Myocyte (in vitro differentiated cells): ENCODE measurements around the gene ZSWIM4. TPM values are rescaled to one million over a fixed set of nuclear protein-coding genes. Genes with fewer than 3 reads are reported as not detected.
A peak's percentile ranks its signal among the peaks of the same experiment; 100 is the strongest.

Source experiments
- DNase-seq: peaks from one replicate; pipeline ENCODE4 v3.0.0-alpha.2; 2012; ENCODE audit warnings: low read depth
- total RNA-seq: library from RNA; depleted of rRNA; stranded (reverse); fragments of >200 nt; gene quantifications from 2 replicates; pipeline ENCODE4 v1.2.3, GENCODE V29; 2014

Gene ZSWIM4
- total RNA-seq, 1 donor from 2014 or later: 6.4 TPM

DNA sequence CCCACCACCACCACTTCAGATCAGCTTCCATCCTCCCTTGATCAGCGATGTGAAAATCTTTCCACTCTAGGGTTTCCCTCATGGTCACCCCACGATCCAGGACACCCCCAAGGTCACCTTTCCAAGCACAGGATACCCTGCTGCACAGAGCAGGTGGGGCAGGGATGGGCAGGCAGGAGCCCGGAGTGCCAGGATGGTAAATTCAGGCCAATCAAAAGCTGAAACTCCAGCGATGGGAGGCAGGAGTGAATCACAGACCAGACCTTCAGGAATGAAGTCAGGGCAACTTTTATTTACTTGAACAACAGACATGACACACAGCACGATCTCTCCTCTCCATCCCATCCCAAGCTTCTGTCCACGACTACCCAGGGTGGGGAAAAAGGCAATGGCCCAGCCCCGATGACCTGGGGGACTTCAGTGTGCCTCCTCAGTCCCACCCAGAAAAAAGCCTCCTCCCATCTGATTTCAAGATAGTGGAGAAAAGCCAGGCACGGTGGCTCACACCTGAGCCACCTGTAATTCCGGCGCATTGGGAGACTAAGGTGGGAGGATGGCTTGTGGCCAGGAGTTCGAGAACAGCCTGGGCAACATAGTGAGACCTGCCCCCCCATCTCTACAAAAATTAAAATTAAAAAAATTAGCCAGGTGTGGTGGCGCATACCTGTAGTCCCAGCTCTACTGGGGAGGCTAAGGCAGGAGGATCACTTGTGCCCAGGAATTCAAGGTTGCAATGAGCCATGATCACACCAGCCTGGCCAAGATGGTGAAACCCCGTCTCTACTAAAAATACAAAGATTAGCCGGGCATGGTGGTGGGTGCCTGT is 39.2 kb downstream of the ZSWIM4 start:
- no peak for DNase-seq

GRCh38 chr19:13835791-13836723 is 40.8 kb downstream of the ZSWIM4 start:
- no peak for DNase-seq

GRCh38 chr19:13838435-13839129 is 43.3 kb downstream of the ZSWIM4 start:
- DNase-seq: no peak

GRCh38 chr19:13839130-13839937 is 44.1 kb downstream of the ZSWIM4 start:
- DNase-seq: peak; percentile 94

- no peak for DNase-seq
Observed at GRCh38 chr19:13839938-13840304, 44.7 kb downstream of the ZSWIM4 start.

DNA sequence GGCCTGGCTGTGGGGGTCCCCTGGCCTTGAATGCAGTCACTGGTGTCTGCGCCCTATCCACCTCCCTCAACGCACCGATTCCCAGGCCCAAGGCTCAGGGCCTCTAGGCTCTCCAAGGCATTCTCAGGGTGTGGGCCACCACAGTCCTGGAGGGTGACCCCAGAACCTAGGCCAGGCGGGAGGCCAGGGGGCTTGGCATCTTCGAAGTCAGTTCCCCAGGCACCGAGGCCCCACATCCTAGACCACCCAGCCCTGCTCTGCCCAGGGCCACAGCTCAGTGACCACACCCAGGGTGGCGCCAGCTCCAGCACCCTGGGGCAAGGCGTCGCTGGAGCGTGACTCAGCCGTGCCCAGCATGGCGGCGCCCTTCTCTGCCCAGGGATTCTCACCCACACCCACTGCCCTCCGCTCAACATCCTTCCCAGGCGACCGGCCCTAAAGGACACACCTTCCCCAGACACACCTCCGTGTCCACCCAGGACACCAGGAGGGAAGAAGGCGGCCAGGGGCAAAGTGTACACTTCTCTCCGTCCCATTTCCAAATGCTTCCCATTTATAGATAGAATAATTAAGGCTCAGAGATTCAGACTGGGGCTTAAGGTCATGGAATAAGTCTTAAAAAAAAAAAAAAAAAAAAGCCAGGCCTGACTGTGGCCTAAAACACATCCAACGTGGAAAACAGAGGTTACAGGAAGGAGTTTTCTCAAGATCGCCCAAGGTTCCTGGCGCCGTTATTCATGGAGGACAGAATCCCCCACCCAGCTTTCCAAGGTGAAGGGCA is 45.3 kb downstream of the ZSWIM4 start:
- DNase-seq: peak; percentile 80

DNA sequence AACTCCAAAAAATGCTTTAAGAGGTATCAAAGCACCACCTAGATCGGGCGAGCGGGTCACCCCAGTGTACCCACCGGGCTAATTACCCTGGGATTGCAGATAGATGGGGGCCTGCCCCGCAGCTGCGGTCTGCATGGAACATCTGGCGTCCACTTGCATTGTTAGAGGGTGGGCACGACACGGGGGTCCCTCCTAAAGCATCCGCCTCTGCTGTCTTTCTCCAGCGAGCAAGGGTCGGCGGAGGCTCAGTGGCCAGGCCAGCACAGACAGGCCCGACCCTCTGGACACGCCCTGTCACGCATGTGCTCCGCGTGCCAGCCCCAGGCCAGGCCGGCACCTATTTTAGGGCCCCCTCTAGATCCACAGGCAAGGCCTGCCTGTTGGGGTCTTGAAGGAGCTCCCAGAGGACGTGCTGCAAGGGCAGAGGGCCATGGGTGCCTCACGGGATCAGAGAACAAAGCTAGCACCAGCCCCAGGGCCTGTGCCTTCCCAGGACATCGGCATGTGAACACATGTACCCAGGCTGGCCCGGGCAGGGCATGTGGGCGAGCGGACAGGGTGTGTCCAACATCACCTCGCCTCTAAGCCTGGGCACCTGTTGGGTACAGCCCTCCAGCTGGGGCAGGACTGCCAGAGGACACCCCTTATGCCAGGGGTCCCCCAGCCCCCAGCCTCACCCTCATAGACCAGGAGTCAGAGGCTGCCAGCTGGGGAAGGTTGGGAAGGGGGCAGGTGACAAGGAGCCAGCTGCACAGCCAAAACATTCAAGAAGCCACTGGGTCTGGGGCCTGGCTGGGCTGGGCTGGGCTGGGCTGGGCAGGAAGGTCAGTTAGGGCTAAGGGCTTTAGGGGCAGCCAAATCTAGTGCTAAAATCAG is 46.1 kb downstream of the ZSWIM4 start:
- DNase-seq: peak; percentile 89

- DNase-seq: no peak
Observed at GRCh38 chr19:13841962-13842290, 46.7 kb downstream of the ZSWIM4 start.

- peak; percentile 85 for DNase-seq
Observed at GRCh38 chr19:13842291-13843103, 47.3 kb downstream of the ZSWIM4 start.

DNA sequence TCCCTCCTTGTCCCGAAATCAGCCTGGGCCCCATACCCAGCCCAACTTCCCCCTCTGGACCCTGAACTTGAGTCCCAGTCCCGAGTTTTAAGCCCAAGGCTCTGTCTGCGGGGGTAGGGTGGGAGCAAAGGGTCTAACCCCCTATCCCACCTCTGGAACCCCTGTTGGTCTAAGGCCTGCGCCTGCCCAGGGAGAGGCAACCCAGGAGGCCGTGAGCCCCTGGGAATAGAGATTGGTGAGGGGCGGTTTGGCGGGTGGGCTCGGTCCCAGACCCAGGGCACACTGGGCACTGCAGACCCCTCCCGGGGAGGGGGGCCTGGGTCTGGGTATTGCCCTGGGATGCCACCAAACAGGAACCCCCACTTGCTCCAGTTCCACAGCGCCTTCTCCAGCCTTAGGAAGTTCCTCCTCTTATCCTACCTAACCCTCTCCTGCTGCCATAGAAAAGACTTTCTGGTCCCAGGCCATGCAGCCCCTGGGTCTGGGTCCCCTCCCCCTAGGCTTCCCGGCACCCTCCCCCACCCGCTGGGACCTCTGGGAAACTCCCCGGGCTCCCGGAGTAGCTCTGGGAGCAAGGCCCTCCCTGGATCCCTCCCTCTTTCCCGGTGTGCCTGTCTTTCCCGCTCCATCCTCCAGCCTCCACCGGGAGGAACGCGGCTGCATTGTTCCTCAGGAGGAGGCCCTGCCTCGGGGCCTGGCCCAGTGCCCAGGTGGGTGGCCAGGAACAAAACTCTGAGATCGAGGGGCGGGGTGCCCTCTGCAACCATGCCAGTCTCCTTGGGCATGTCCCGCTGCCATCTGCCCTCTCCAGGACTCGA is 48.1 kb downstream of the ZSWIM4 start:
- no peak for DNase-seq

GRCh38 chr19:13844130-13844631 is 48.9 kb downstream of the ZSWIM4 start:
- DNase-seq: no peak

- DNase-seq: peak; percentile 92
Observed at GRCh38 chr19:13846557-13847406, 51.5 kb downstream of the ZSWIM4 start.

- peak; percentile 95 for DNase-seq
Observed at GRCh38 chr19:13847407-13848339, 52.4 kb downstream of the ZSWIM4 start.

- no peak for DNase-seq
Observed at GRCh38 chr19:13848340-13848677, 53.1 kb downstream of the ZSWIM4 start.
